GF-D8 (cell line): Measurements from ENCODE around the gene ADAMTS7.
A peak's percentile ranks its signal among the peaks of the same experiment; 100 is the strongest.
"Not testable (repeated sequence)": the region's sequence is repeated elsewhere in the genome, so short reads cannot be mapped to it uniquely, and the experiment has no call there.

ENCODE experiments used
- DNase-seq: peaks from one replicate; lab custom pipeline; 2025; lab: John Stamatoyannopoulos, UW

Gene ADAMTS7

GRCh38 chr15:78726870-78727551, 84.3 kb downstream of the ADAMTS7 start:
- DNase-seq = no peak

- DNase-seq = not testable (repeated sequence)
These were observed 91.3 kb downstream of the ADAMTS7 start for GRCh38 chr15:78719819-78720450.

- DNase-seq = no peak
These were observed 92.4 kb downstream of the ADAMTS7 start for GRCh38 chr15:78718837-78719236.

- no peak for DNase-seq
These were observed 93.2 kb downstream of the ADAMTS7 start for GRCh38 chr15:78717956-78718656.

GRCh38 chr15:78716651-78717050, 94.6 kb downstream of the ADAMTS7 start:
- DNase-seq = no peak

GRCh38 chr15:78715930-78716329, 95.3 kb downstream of the ADAMTS7 start:
- DNase-seq = no peak

GRCh38 chr15:78715434-78715833, 95.8 kb downstream of the ADAMTS7 start:
- no peak for DNase-seq

GRCh38 chr15:78714890-78715289, 96.4 kb downstream of the ADAMTS7 start:
- DNase-seq = peak; percentile 16

- no peak for DNase-seq
These were observed 98.3 kb downstream of the ADAMTS7 start for GRCh38 chr15:78712797-78713515.

GRCh38 chr15:78711638-78712037, 99.6 kb downstream of the ADAMTS7 start:
- DNase-seq = no peak

GRCh38 chr15:78709263-78709882, 101.9 kb downstream of the ADAMTS7 start:
- no peak for DNase-seq
